ENCODE data around the gene PLCH2.

- TF ChIP-seq, protein P1, sequence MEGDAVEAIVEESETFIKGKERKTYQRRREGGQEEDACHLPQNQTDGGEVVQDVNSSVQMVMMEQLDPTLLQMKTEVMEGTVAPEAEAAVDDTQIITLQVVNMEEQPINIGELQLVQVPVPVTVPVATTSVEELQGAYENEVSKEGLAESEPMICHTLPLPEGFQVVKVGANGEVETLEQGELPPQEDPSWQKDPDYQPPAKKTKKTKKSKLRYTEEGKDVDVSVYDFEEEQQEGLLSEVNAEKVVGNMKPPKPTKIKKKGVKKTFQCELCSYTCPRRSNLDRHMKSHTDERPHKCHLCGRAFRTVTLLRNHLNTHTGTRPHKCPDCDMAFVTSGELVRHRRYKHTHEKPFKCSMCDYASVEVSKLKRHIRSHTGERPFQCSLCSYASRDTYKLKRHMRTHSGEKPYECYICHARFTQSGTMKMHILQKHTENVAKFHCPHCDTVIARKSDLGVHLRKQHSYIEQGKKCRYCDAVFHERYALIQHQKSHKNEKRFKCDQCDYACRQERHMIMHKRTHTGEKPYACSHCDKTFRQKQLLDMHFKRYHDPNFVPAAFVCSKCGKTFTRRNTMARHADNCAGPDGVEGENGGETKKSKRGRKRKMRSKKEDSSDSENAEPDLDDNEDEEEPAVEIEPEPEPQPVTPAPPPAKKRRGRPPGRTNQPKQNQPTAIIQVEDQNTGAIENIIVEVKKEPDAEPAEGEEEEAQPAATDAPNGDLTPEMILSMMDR (IDR thresholded peaks at IDR 0.05; ENCODE audit: low read depth, low read length, poor library complexity, severe bottlenecking) = no peak
- TF ChIP-seq EZH2phosphoT487 (IDR thresholded peaks at IDR 0.05; ENCODE audit: borderline replicate concordance, low read length) = no peak; the same call in 1 of the 2 replicates
Observed at GRCh38 chr1:2528611-2528965, 52.5 kb downstream of the PLCH2 start.

All from DOHH2 (cell line).